Measurements from ENCODE around the gene USP10.

GRCh38 chr16:84786605-84787262 is 86.9 kb downstream of the USP10 start:
- TF ChIP-seq CTCF (IDR thresholded peaks at IDR 0.05) (no peak), EP300 (IDR thresholded peaks at IDR 0.05; ENCODE audit: low read depth) (no peak)

Measured in transverse colon (tissue), 3 donors.